Brain pericyte (primary cell): ENCODE results near the gene DLGAP1.
"Not testable (repeated sequence)": the region's sequence is repeated elsewhere in the genome, so short reads cannot be mapped to it uniquely, and the experiment has no call there.

Experiments
- DNase-seq: peaks from one replicate; pipeline ENCODE4 v3.0.0-alpha.2; 2012; ENCODE audit warnings: low read depth, low spot score

DLGAP1 gene

GRCh38 chr18:4391859-4392258, 63.2 kb downstream of the DLGAP1 start:
- DNase-seq, result no peak

- DNase-seq, result no peak
These were observed 69.2 kb downstream of the DLGAP1 start for GRCh38 chr18:4385876-4386275.

GRCh38 chr18:4384932-4385331, 70.2 kb downstream of the DLGAP1 start:
- DNase-seq, result no peak

- no peak for DNase-seq
These were observed 80.5 kb downstream of the DLGAP1 start for GRCh38 chr18:4374564-4374963.

- DNase-seq, result no peak
These were observed 85.4 kb downstream of the DLGAP1 start for GRCh38 chr18:4369705-4370104.

GRCh38 chr18:4360221-4360715, 94.8 kb downstream of the DLGAP1 start:
- no peak for DNase-seq

- no peak for DNase-seq
These were observed 96.5 kb downstream of the DLGAP1 start for GRCh38 chr18:4358618-4359017.

- DNase-seq, result no peak
These were observed 97.5 kb downstream of the DLGAP1 start for GRCh38 chr18:4357579-4357978.

GRCh38 chr18:4356929-4357328, 98.2 kb downstream of the DLGAP1 start:
- no peak for DNase-seq

- DNase-seq, result no peak
These were observed 101.2 kb downstream of the DLGAP1 start for GRCh38 chr18:4353853-4354418.

- DNase-seq, result no peak
These were observed 102.2 kb downstream of the DLGAP1 start for GRCh38 chr18:4352746-4353551.

- DNase-seq, result no peak
These were observed 104.1 kb downstream of the DLGAP1 start for GRCh38 chr18:4351005-4351404.

GRCh38 chr18:4335386-4335785, 119.7 kb downstream of the DLGAP1 start:
- no peak for DNase-seq

- no peak for DNase-seq
These were observed 122.1 kb downstream of the DLGAP1 start for GRCh38 chr18:4333043-4333442.

GRCh38 chr18:4319738-4320677, 135.1 kb downstream of the DLGAP1 start:
- DNase-seq, result no peak

GRCh38 chr18:4318311-4318710, 136.8 kb downstream of the DLGAP1 start:
- no peak for DNase-seq

GRCh38 chr18:4311945-4312344, 143.2 kb downstream of the DLGAP1 start:
- not testable (repeated sequence) for DNase-seq

GRCh38 chr18:4311136-4311535, 144.0 kb downstream of the DLGAP1 start:
- DNase-seq, result no peak

- no peak for DNase-seq
These were observed 145.9 kb downstream of the DLGAP1 start for GRCh38 chr18:4309227-4309626.

- DNase-seq, result no peak
These were observed 146.5 kb downstream of the DLGAP1 start for GRCh38 chr18:4308576-4308975.

GRCh38 chr18:4299395-4299794, 155.7 kb downstream of the DLGAP1 start:
- DNase-seq, result no peak

- no peak for DNase-seq
These were observed 161.8 kb downstream of the DLGAP1 start for GRCh38 chr18:4293337-4293736.
